Endothelial cell of umbilical vein (primary cell): Measurements from ENCODE around the gene SPINDOC. TPM values are rescaled to one million over a fixed set of nuclear protein-coding genes. Genes with fewer than 3 reads are reported as not detected.

Experiments used
- BruUV-seq: library from RNA; stranded (reverse); fragments of 400-500 nt; replicated peaks from 2 replicates; lab custom pipeline; 2021; lab: Mats Ljungman, UMichigan
- CTCF ChIA-PET: fragments of 300-600, 350-600 bp; sonication (Branson Sonifier 250); formaldehyde crosslinking; loops from one replicate; lab custom pipeline; 2021; ENCODE audit warnings: antibody characterized with exemption, inconsistent platforms; lab: Charles Lee
- POLR2A ChIA-PET: fragments of 300-600, 350-600 bp; sonication (Branson Sonifier 250); formaldehyde crosslinking; loops from one replicate; lab custom pipeline; 2021; ENCODE audit warnings: antibody characterized with exemption, inconsistent platforms; lab: Charles Lee
- DNase-seq: peaks from one replicate; pipeline ENCODE4 v3.0.0-alpha.2; 2011; ENCODE audit warnings: low read depth, low spot score
- FAIRE-seq: peaks from 2 replicates; lab custom pipeline; 2011; peaks lifted over from hg19 to GRCh38; lab: Jason Lieb, UNC
- H2AFZ ChIP-seq: 2 replicates; pipeline ENCODE4 v1.6.0; 2012; ENCODE audit warnings: low read depth, low read length, control low read depth, inconsistent platforms
- H3K27ac ChIP-seq: 2 replicates; pipeline ENCODE4 v1.5.1; 2011; ENCODE audit warnings: low read depth, mild to moderate bottlenecking, control low read depth, low read length, moderate library complexity; ENCODE audit not compliant: insufficient read depth
- H3K27me3 ChIP-seq, 2 experiments: 2 replicates each; pipeline versions ENCODE4 v1.6.0 to v1.6.1; 2011; ENCODE audit warnings: low read length in 2 of 2, mixed read lengths in 1 of 2; ENCODE audit not compliant: control insufficient read depth in 2 of 2, insufficient read depth in 2 of 2
- H3K36me3 ChIP-seq, 2 experiments: 2 replicates in 1 of 2; 3 replicates in 1 of 2; pipeline ENCODE4 v1.5.1; 2011; ENCODE audit warnings: low read length in 2 of 2, mild to moderate bottlenecking in 1 of 2, moderate library complexity in 1 of 2; ENCODE audit not compliant: control insufficient read depth in 2 of 2, insufficient read depth in 2 of 2; ENCODE audit errors: extremely low read depth in 1 of 2
- H3K4me1 ChIP-seq: 3 replicates; pipeline ENCODE4 v1.5.1; 2011; ENCODE audit warnings: mild to moderate bottlenecking, low read length; ENCODE audit not compliant: control insufficient read depth, insufficient read depth; ENCODE audit errors: extremely low read depth
- H3K4me2 ChIP-seq: 2 replicates; pipeline ENCODE4 v1.6.1; 2011; ENCODE audit warnings: low read length, control low read depth, mixed read lengths; ENCODE audit not compliant: insufficient read depth
- H3K4me3 ChIP-seq, 3 experiments: fragments of 200-600 bp in 1 of 3; sonication (generic), shearing (Covaris generic) in 1 of 3; replicated peaks in 1 of 3; 2 replicates each; pipeline ENCODE4 v1.5.1; 2011 to 2016; ENCODE audit warnings: control low read depth in 3 of 3, low read length in 3 of 3, mild to moderate bottlenecking in 2 of 3, inconsistent platforms in 1 of 3, low read depth in 1 of 3, moderate library complexity in 1 of 3; ENCODE audit not compliant: insufficient read depth in 1 of 3
- H3K79me2 ChIP-seq: 2 replicates; pipeline ENCODE4 v1.6.0; 2012; ENCODE audit warnings: low read length, inconsistent platforms; ENCODE audit not compliant: control insufficient read depth, insufficient read depth
- H3K9ac ChIP-seq: replicated peaks from 2 replicates; pipeline ENCODE3; 2011; ENCODE audit warnings: low read length, control low read depth; ENCODE audit not compliant: insufficient read depth; ENCODE audit errors: extremely low read depth
- H3K9me1 ChIP-seq: replicated peaks from 3 replicates; pipeline ENCODE4 v1.6.0; 2011; ENCODE audit warnings: mild to moderate bottlenecking, low read length; ENCODE audit not compliant: control insufficient read depth, insufficient read depth; ENCODE audit errors: extremely low read depth
- H3K9me3 ChIP-seq: replicated peaks from 2 replicates; pipeline ENCODE4 v1.5.1; 2012; ENCODE audit warnings: low read length, inconsistent platforms; ENCODE audit not compliant: control insufficient read depth, insufficient read depth
- H4K20me1 ChIP-seq: replicated peaks from 2 replicates; pipeline ENCODE3; 2011; ENCODE audit warnings: mild to moderate bottlenecking, low read length; ENCODE audit not compliant: control insufficient read depth, insufficient read depth; ENCODE audit errors: extremely low read depth
- CTCF ChIP-seq, 2 donors: IDR thresholded peaks; 1 replicate in 1 of 2; 2 replicates in 1 of 2; pipeline ENCODE4 v1.5.1; 2011; ENCODE audit warnings: low read length in 2 of 2, mild to moderate bottlenecking in 2 of 2, moderate library complexity in 2 of 2, control low read depth in 1 of 2, inconsistent platforms in 1 of 2, low read depth in 1 of 2; ENCODE audit not compliant: insufficient read depth in 1 of 2; ENCODE audit errors: extremely low read depth in 1 of 2
- EZH2 ChIP-seq: IDR thresholded peaks from 2 replicates; pipeline ENCODE4 v1.6.1; 2012; ENCODE audit warnings: borderline replicate concordance, low read depth, mild to moderate bottlenecking, moderate library complexity, low read length, inconsistent platforms; ENCODE audit not compliant: severe bottlenecking
- FOS ChIP-seq: IDR thresholded peaks from 2 replicates; pipeline ENCODE4 v1.6.1; 2011; ENCODE audit warnings: mild to moderate bottlenecking, low read length, moderate library complexity, borderline replicate concordance; ENCODE audit not compliant: insufficient read depth
- GATA2 ChIP-seq: IDR thresholded peaks from 2 replicates; pipeline ENCODE4 v1.7.0; 2011; ENCODE audit warnings: low read depth, mild to moderate bottlenecking, moderate library complexity, mixed read lengths, low read length; ENCODE audit not compliant: insufficient read length, insufficient read depth
- JUN ChIP-seq: IDR thresholded peaks from 2 replicates; pipeline ENCODE4 v1.6.1; 2011; ENCODE audit warnings: borderline replicate concordance, low read depth; ENCODE audit not compliant: insufficient read length, insufficient read depth
- MAX ChIP-seq: IDR thresholded peaks from 2 replicates; pipeline ENCODE4 v1.6.1; 2011; ENCODE audit not compliant: insufficient read depth, insufficient read length
- MYC ChIP-seq: IDR thresholded peaks from one replicate; pipeline ENCODE4 v1.6.1; 2011; ENCODE audit warnings: mild to moderate bottlenecking, low read depth, low read length
- POLR2A ChIP-seq: IDR thresholded peaks from 2 replicates; pipeline ENCODE4 v1.6.1; 2012; ENCODE audit warnings: low read depth, mild to moderate bottlenecking, control low read depth, low read length
- POLR2AphosphoS5 ChIP-seq: IDR thresholded peaks from 2 replicates; pipeline ENCODE4 v1.6.1; 2012; ENCODE audit warnings: low read depth, mild to moderate bottlenecking, control low read depth, low read length, moderate library complexity; ENCODE audit not compliant: insufficient read depth
- dilution Hi-C: fragments of 300-500 bp; cut with MboI; formaldehyde crosslinking; loops from one replicate; pipeline ENCODE4 v1.15.0; 2019; ENCODE audit warnings: low sequenced_read_pairs; ENCODE audit not compliant: extremely low pct_ligation_motif_present
- intact Hi-C: fragments of 100-400 bp; cut with micrococcal nuclease; formaldehyde crosslinking; loops from one replicate; pipeline ENCODE4 v1.10.0; 2022
- polyA plus RNA-seq, 4 experiments: library from polyadenylated mRNA; depleted of rRNA in 3 of 4; stranded (reverse) in 3 of 4; unstranded in 1 of 4; fragments of >200 nt; gene quantifications; 2 replicates each; pipeline versions ENCODE4 v1.2.1 to v1.2.3, GENCODE V29; 2011 to 2012; ENCODE audit warnings: missing spikeins in 1 of 4
- total RNA-seq: library from RNA; stranded (reverse); gene quantifications from 2 replicates; pipeline ENCODE4 v1.2.3, GENCODE V29; 2021

Gene SPINDOC
- total and polyA plus RNA-seq, 2 donors (not counting 3 experiments of a cell fraction or from before 2014, with no cell fraction given), result 29.4 to 54.5 TPM

GRCh38 chr11:63804259-63804658 is 9.0 kb upstream of the SPINDOC start:
- BruUV-seq, result no TSS peak
- Histone ChIP-seq H3K27me3 (no peaks in the 10 kb centered on the region), H3K4me2 (no peak overlapping the region), H3K9ac (no peak overlapping the region), H3K9me1 (no peaks in the 10 kb centered on the region), H3K4me1 (peaks cover 4% of the 10 kb centered on the region), H3K79me2 (no peaks in the 10 kb centered on the region), H2AFZ (no peak overlapping the region), H4K20me1 (no peaks in the 10 kb centered on the region), H3K27ac (no peak overlapping the region), H3K36me3 (no peaks in the 10 kb centered on the region), H3K4me3 (no peak overlapping the region), H3K9me3 (no peaks in the 10 kb centered on the region)
- dilution Hi-C loops (no loop called here), intact Hi-C loops (no loop called here)
- no peak for TF ChIP-seq POLR2AphosphoS5
- no peak for TF ChIP-seq FOS
- no peak for TF ChIP-seq EZH2
- TF ChIP-seq POLR2A, result no peak
- no peak for TF ChIP-seq JUN
- no peak for TF ChIP-seq MYC
- no peak for TF ChIP-seq GATA2
- TF ChIP-seq MAX, result no peak
- TF ChIP-seq CTCF (IDR thresholded peaks at IDR 0.05; ENCODE audit: extremely low read depth in 1 of 2, insufficient read depth in 1 of 2, low read depth in 1 of 2, low read length in 2 of 2), result no peak
- DNase-seq, result no peak
- ChIA-PET POLR2A (no interaction called here), CTCF (interaction anchor here (1.6 kb wide), 1 partner anchor 25 kb away, joined by 3 read pairs; no protein-coding TSS in a partner anchor)
- FAIRE-seq, result no peak
